Psoas muscle (tissue), 8 donors: ENCODE measurements around the gene EME1. TPM values are rescaled to one million over a fixed set of nuclear protein-coding genes. Genes with fewer than 3 reads are reported as not detected.

ENCODE experiments used
- ATAC-seq, 4 donors: fragments of 200-7000 bp; cut with Tn5 transposase; one replicate each; pipeline ENCODE4 v1.9.1; 2020; ENCODE audit warnings: moderate library complexity in 3 of 4, mild to moderate bottlenecking in 2 of 4
- DNase-seq, 2 donors: peaks; one replicate each; pipeline ENCODE4 v3.0.0-alpha.2; 2020
- H3K27ac ChIP-seq: fragments of 200-600 bp; one replicate; pipeline ENCODE4 v1.8.0; 2022
- H3K27me3 ChIP-seq, 3 donors: fragments of 200-600 bp in 1 of 3; one replicate each; pipeline versions ENCODE4 v1.6.1 to v1.8.0; 2013 to 2022; ENCODE audit warnings: low read length in 2 of 3, mild to moderate bottlenecking in 2 of 3, moderate library complexity in 1 of 3; ENCODE audit not compliant: insufficient read depth in 3 of 3
- H3K36me3 ChIP-seq, 2 donors: fragments of 200-600 bp in 1 of 2; one replicate each; pipeline versions ENCODE4 v1.6.1 to v1.8.0; 2013 to 2022; ENCODE audit warnings: low read depth in 1 of 2, mild to moderate bottlenecking in 1 of 2, moderate library complexity in 1 of 2; ENCODE audit not compliant: insufficient read depth in 1 of 2
- H3K4me1 ChIP-seq: fragments of 200-600 bp; one replicate; pipeline ENCODE4 v1.8.0; 2022
- H3K4me3 ChIP-seq: fragments of 200-600 bp; one replicate; pipeline ENCODE4 v1.8.0; 2022; ENCODE audit warnings: mild to moderate bottlenecking
- H3K9me3 ChIP-seq: fragments of 200-600 bp; one replicate; pipeline ENCODE4 v1.8.0; 2022
- CTCF ChIP-seq: fragments of 200-600 bp; IDR thresholded peaks from one replicate; pipeline ENCODE4 v1.8.0; 2022; ENCODE audit warnings: antibody characterized with exemption
- WGBS, 3 donors: extraction: QIAGEN DNeasy Blood & Tissue Kit; methylation state at CpG; one replicate each; pipeline versions ENCODE4 v1.1.6 to v1.1.7; 2013; 5-methylcytosine and 5-hydroxymethylcytosine counted together
- intact Hi-C, 2 donors: fragments of 100-400 bp; cut with DNase I; formaldehyde crosslinking; loops; one replicate each; pipeline versions ENCODE4 v1.11.0 to v1.14.2; 2022
- polyA plus RNA-seq, 3 donors: library from polyadenylated mRNA; stranded (reverse); fragments of 200-250 nt; gene quantifications; one replicate each; pipeline ENCODE4 v1.2.3, GENCODE V29; 2013
- total RNA-seq, 4 donors: library from RNA; stranded (reverse); fragmentation: NEBNext Ultra II Directional in 2 of 4; extraction: Animal tissue kit (Norgen Biotek cat#: 25700) in 2 of 4; gene quantifications; one replicate each; pipeline versions ENCODE4 v1.2.1 to v1.2.4, GENCODE V29; 2021 to 2023
- donor health status: healthy with polysubstance abuse.
- donor health status: DM: no; HTN: no; CAD: no; lungs with moderate emphysema.
- donor health status: Bipolar disorder and iron deficiency.
- donor health status: healthy.
- donor health status: DM: yes; HTN: yes; CAD: no.
- donor health status: DM: no; HTN: no; CAD: no.
- donor health status: DM: no; HTN: no; CAD: no.
- donor health status: DM: yes; HTN: yes; CAD: no.

Gene EME1
- total and polyA plus RNA-seq, 7 donors = 0.06 to 0.39 (median 0.29) TPM; not detected in 2

GRCh38 chr17:50375858-50376538, 3.0 kb downstream of the EME1 start:
- peaks cover 18% of the 10 kb centered on the region for H3K4me1 ChIP-seq
- WGBS, 3 donors = 82 to 84% (median 83%) methylated on average over 5 of the region's 5 CpGs
- intact Hi-C loops = no loop called here
- DNase-seq (no peak), ATAC-seq (no peak)
- peaks cover 0 to 7% of the 10 kb centered on the region in 2 donors for H3K36me3 ChIP-seq
- no peaks in the 10 kb centered on the region for H3K9me3 ChIP-seq
- TF ChIP-seq CTCF = no peak
- H3K4me3 ChIP-seq = no peak overlapping the region
- no peaks in the 10 kb centered on the region for H3K27me3 ChIP-seq
- H3K27ac ChIP-seq = no peak overlapping the region

GRCh38 chr17:50379351-50380132, 6.5 kb downstream of the EME1 start:
- intact Hi-C loops = no loop called here
- ATAC-seq = peak in 3 of 4 donors; percentile 24 to 60 (median 59)
- H3K27ac ChIP-seq = no peak overlapping the region

GRCh38 chr17:50380369-50381259, 7.6 kb downstream of the EME1 start:
- Histone ChIP-seq H3K4me1 (peaks cover 13% of the 10 kb centered on the region), H3K4me3 (no peak overlapping the region), H3K36me3 (peaks cover 10 to 53% of the 10 kb centered on the region in 2 donors), H3K9me3 (no peaks in the 10 kb centered on the region), H3K27me3 (no peaks in the 10 kb centered on the region), H3K27ac (no peak overlapping the region)
- DNase-seq = no peak
- peak in 3 of 4 donors; percentile 13 to 21 (median 21) for ATAC-seq
- intact Hi-C loops = no loop called here
- TF ChIP-seq CTCF = no peak
- 86 to 90% (median 87%) methylated on average over 13 of the region's 13 CpGs for WGBS, 3 donors

More at GRCh38 chr17:50379351-50380132, 6.5 kb downstream of the EME1 start:
- WGBS, 3 donors = 83 to 88% (median 87%) methylated on average over 6 of the region's 6 CpGs
- TF ChIP-seq CTCF = no peak
- Histone ChIP-seq H3K9me3 (no peaks in the 10 kb centered on the region), H3K36me3 (peaks cover 2 to 43% of the 10 kb centered on the region in 2 donors), H3K4me1 (peaks cover 13% of the 10 kb centered on the region), H3K4me3 (no peak overlapping the region), H3K27me3 (no peaks in the 10 kb centered on the region)
- DNase-seq = no peak

GRCh38 chr17:50381260-50381815, 8.3 kb downstream of the EME1 start:
- no peaks in the 10 kb centered on the region for H3K9me3 ChIP-seq
- H3K4me3 ChIP-seq = no peak overlapping the region
- no peaks in the 10 kb centered on the region for H3K27me3 ChIP-seq
- no peak for TF ChIP-seq CTCF
- intact Hi-C loops = no loop called here
- WGBS, 3 donors = 84 to 88% (median 86%) methylated on average over 7 of the region's 7 CpGs
- H3K4me1 ChIP-seq = peaks cover 13% of the 10 kb centered on the region
- no peak for DNase-seq
- H3K36me3 ChIP-seq = peaks cover 10 to 60% of the 10 kb centered on the region in 2 donors
- peak in 1 of 4 donors; percentile 17 for ATAC-seq
- H3K27ac ChIP-seq = no peak overlapping the region
